Posterior cingulate gyrus (tissue), 11 donors: ENCODE measurements around the gene ATN1.

Source experiments
- DNase-seq, 10 donors: peaks; one replicate each; pipeline versions ENCODE4 v3.0.0 to v3.0.0-alpha.2; 2020 to 2021; ENCODE audit warnings: mixed read lengths in 3 of 10
- intact Hi-C: fragments of 100-400 bp; cut with DNase I; formaldehyde crosslinking; loops from one replicate; pipeline ENCODE4 v1.15.1; 2023

The ATN1 gene

GRCh38 chr12:6954316-6955107 is 26.8 kb downstream of the ATN1 start:
- DNase-seq = peak in 3 of 10 donors; percentile 32 to 67 (median 46)
- intact Hi-C loops = no loop called here

GRCh38 chr12:6955108-6956020 is 27.6 kb downstream of the ATN1 start:
- peak in 3 of 10 donors; percentile 34 to 65 (median 37) for DNase-seq
- intact Hi-C loops = no loop called here

- intact Hi-C loops = no loop called here
- peak in 3 of 10 donors; percentile 66 to 72 (median 67) for DNase-seq
Measured at GRCh38 chr12:6956021-6956727, 28.4 kb downstream of the ATN1 start.

- intact Hi-C loops = no loop called here
- DNase-seq = peak in 3 of 10 donors; percentile 49 to 74 (median 69)
Measured at GRCh38 chr12:6957151-6957701, 29.5 kb downstream of the ATN1 start.

- intact Hi-C loops = no loop called here
- DNase-seq = peak in 3 of 10 donors; percentile 50 to 78 (median 77)
Measured at GRCh38 chr12:6957741-6958608, 30.2 kb downstream of the ATN1 start.

- intact Hi-C loops = no loop called here
- DNase-seq = peak in 1 of 10 donors; percentile 66
Measured at GRCh38 chr12:6958609-6959057, 30.9 kb downstream of the ATN1 start.

GRCh38 chr12:6959058-6959804 is 31.5 kb downstream of the ATN1 start:
- intact Hi-C loops = no loop called here
- peak in 3 of 10 donors; percentile 60 to 80 (median 68) for DNase-seq

GRCh38 chr12:6959805-6960592 is 32.2 kb downstream of the ATN1 start:
- DNase-seq = peak in 3 of 10 donors; percentile 57 to 78 (median 66)
- intact Hi-C loops = no loop called here

- intact Hi-C loops = no loop called here
- peak in 3 of 10 donors; percentile 43 to 77 (median 74) for DNase-seq
Measured at GRCh38 chr12:6960593-6961277, 33.0 kb downstream of the ATN1 start.

- intact Hi-C loops = no loop called here
- DNase-seq = peak in 4 of 10 donors; percentile 59 to 93 (median 88)
Measured at GRCh38 chr12:6961278-6961694, 33.5 kb downstream of the ATN1 start.

- DNase-seq = peak in 3 of 10 donors; percentile 69 to 87 (median 76)
- intact Hi-C loops = no loop called here
Measured at GRCh38 chr12:6961695-6962284, 34.0 kb downstream of the ATN1 start.

- intact Hi-C loops = no loop called here
Measured at GRCh38 chr12:6962285-6963015, 34.7 kb downstream of the ATN1 start.

GRCh38 chr12:6963016-6963731 is 35.4 kb downstream of the ATN1 start:
- intact Hi-C loops = no loop called here
- peak in 3 of 10 donors; percentile 51 to 71 (median 64) for DNase-seq

More at GRCh38 chr12:6962285-6963015, 34.7 kb downstream of the ATN1 start:
- peak in 3 of 10 donors; percentile 35 to 61 (median 49) for DNase-seq

- intact Hi-C loops = no loop called here
- DNase-seq = peak in 3 of 10 donors; percentile 42 to 84 (median 68)
Measured at GRCh38 chr12:6963791-6964413, 36.1 kb downstream of the ATN1 start.
